Muscle layer of duodenum (tissue), 2 donors: Measurements from ENCODE around the gene FRMD8.

ENCODE experiments used
- H3K27ac ChIP-seq: one replicate; pipeline ENCODE4 v1.7.0; 2013; ENCODE audit warnings: mild to moderate bottlenecking, low read length
- H3K27me3 ChIP-seq: one replicate; pipeline ENCODE4 v1.7.0; 2013; ENCODE audit warnings: low read depth, mild to moderate bottlenecking, control low read depth, low read length
- H3K36me3 ChIP-seq, 2 donors: one replicate each; pipeline ENCODE4 v1.7.0; 2013; ENCODE audit warnings: low read length in 2 of 2, control low read depth in 1 of 2, mild to moderate bottlenecking in 1 of 2; ENCODE audit not compliant: insufficient read depth in 2 of 2, control insufficient read depth in 1 of 2
- H3K4me1 ChIP-seq, 2 donors: one replicate each; pipeline ENCODE4 v1.7.0; 2013; ENCODE audit warnings: low read length in 2 of 2, mild to moderate bottlenecking in 2 of 2, control low read depth in 1 of 2, moderate library complexity in 1 of 2; ENCODE audit not compliant: insufficient read depth in 2 of 2, control insufficient read depth in 1 of 2
- H3K4me3 ChIP-seq, 2 donors: one replicate each; pipeline ENCODE4 v1.7.0; 2013; ENCODE audit warnings: low read length in 2 of 2, low read depth in 1 of 2, mild to moderate bottlenecking in 1 of 2
- H3K9me3 ChIP-seq, 2 donors: one replicate each; pipeline ENCODE4 v1.7.0; 2013; ENCODE audit warnings: low read length in 2 of 2, control low read depth in 1 of 2, mild to moderate bottlenecking in 1 of 2; ENCODE audit not compliant: control insufficient read depth in 1 of 2
- donor health status: healthy.

The FRMD8 gene

GRCh38 chr11:65386307-65387140 is at the start of gene FRMD8:
FRMD8 (plus strand) TSS chr11:65386637; CDS start chr11:65387037, 400 bp downstream.
- Histone ChIP-seq H3K27me3 (no peaks in the 10 kb centered on the region), H3K4me3 (peak within 1 kb of the TSS; percentile 67 to 86), H3K4me1 (peaks cover 17 to 41% of the 10 kb centered on the region in 2 donors)

GRCh38 chr11:65338676-65339075 is 47.8 kb upstream of the FRMD8 start:
- Histone ChIP-seq H3K36me3 (peaks cover 33 to 36% of the 10 kb centered on the region in 2 donors), H3K4me1 (peaks cover 6 to 21% of the 10 kb centered on the region in 2 donors), H3K9me3 (no peaks in the 10 kb centered on the region), H3K27ac (no peak overlapping the region), H3K27me3 (no peaks in the 10 kb centered on the region), H3K4me3 (no peak overlapping the region)

More at GRCh38 chr11:65386307-65387140, at the start of gene FRMD8:
- H3K36me3 ChIP-seq, result peaks cover 5 to 13% of the 10 kb centered on the region in 2 donors
- no peaks in the 10 kb centered on the region for H3K9me3 ChIP-seq
- peak within 1 kb of the TSS; percentile 93 for H3K27ac ChIP-seq

- Histone ChIP-seq H3K36me3 (peaks cover 49 to 50% of the 10 kb centered on the region in 2 donors), H3K27ac (no peak overlapping the region), H3K9me3 (no peaks in the 10 kb centered on the region), H3K4me1 (peaks cover 2 to 11% of the 10 kb centered on the region in 2 donors), H3K27me3 (no peaks in the 10 kb centered on the region), H3K4me3 (no peak overlapping the region)
Measured at GRCh38 chr11:65340226-65340625, 46.2 kb upstream of the FRMD8 start.

GRCh38 chr11:65341856-65342255 is 44.6 kb upstream of the FRMD8 start:
- Histone ChIP-seq H3K4me1 (peaks cover 0 to 6% of the 10 kb centered on the region in 2 donors), H3K9me3 (no peaks in the 10 kb centered on the region), H3K27me3 (no peaks in the 10 kb centered on the region), H3K27ac (no peak overlapping the region), H3K36me3 (peaks cover 65% of the 10 kb centered on the region in 2 donors), H3K4me3 (no peak overlapping the region)

- Histone ChIP-seq H3K9me3 (no peaks in the 10 kb centered on the region), H3K27me3 (peaks cover 1% of the 10 kb centered on the region), H3K4me1 (peaks cover 9 to 16% of the 10 kb centered on the region in 2 donors), H3K36me3 (peaks cover 29 to 54% of the 10 kb centered on the region in 2 donors), H3K4me3 (no peak overlapping the region), H3K27ac (no peak overlapping the region)
Measured at GRCh38 chr11:65351511-65351910, 34.9 kb upstream of the FRMD8 start.

GRCh38 chr11:65352783-65353182 is 33.7 kb upstream of the FRMD8 start:
- no peaks in the 10 kb centered on the region for H3K9me3 ChIP-seq
- H3K4me1 ChIP-seq, result peaks cover 9 to 16% of the 10 kb centered on the region in 2 donors
- H3K27me3 ChIP-seq, result peaks cover 8% of the 10 kb centered on the region
- H3K36me3 ChIP-seq, result peaks cover 27 to 48% of the 10 kb centered on the region in 2 donors
- no peak overlapping the region for H3K4me3 ChIP-seq
- H3K27ac ChIP-seq, result no peak overlapping the region

GRCh38 chr11:65353376-65353775 is 33.1 kb upstream of the FRMD8 start:
- Histone ChIP-seq H3K4me3 (peak overlapping the region; percentile 74 to 77), H3K27me3 (peaks cover 8% of the 10 kb centered on the region), H3K36me3 (peaks cover 26 to 42% of the 10 kb centered on the region in 2 donors), H3K9me3 (no peaks in the 10 kb centered on the region), H3K27ac (no peak overlapping the region), H3K4me1 (peaks cover 9 to 16% of the 10 kb centered on the region in 2 donors)

- H3K27ac ChIP-seq, result peak overlapping the region; percentile 51
- no peaks in the 10 kb centered on the region for H3K9me3 ChIP-seq
- H3K36me3 ChIP-seq, result peaks cover 21 to 37% of the 10 kb centered on the region in 2 donors
- H3K4me3 ChIP-seq, result peak overlapping the region; percentile 74 to 77
- H3K27me3 ChIP-seq, result peaks cover 8% of the 10 kb centered on the region
- peaks cover 9 to 16% of the 10 kb centered on the region in 2 donors for H3K4me1 ChIP-seq
Measured at GRCh38 chr11:65353900-65354264, 32.6 kb upstream of the FRMD8 start.

GRCh38 chr11:65354265-65355012 is 32.0 kb upstream of the FRMD8 start, which contains the start of gene TIGD3:
TIGD3 (plus strand) TSS chr11:65354751; CDS start chr11:65355809, 1,058 bp downstream.
- peaks cover 9 to 16% of the 10 kb centered on the region in 2 donors for H3K4me1 ChIP-seq
- H3K4me3 ChIP-seq, result peak within 1 kb of the TSS; percentile 74 to 77
- peak within 1 kb of the TSS; percentile 51 for H3K27ac ChIP-seq
- peaks cover 8% of the 10 kb centered on the region for H3K27me3 ChIP-seq
- peaks cover 19 to 32% of the 10 kb centered on the region in 2 donors for H3K36me3 ChIP-seq
- no peaks in the 10 kb centered on the region for H3K9me3 ChIP-seq

- peak overlapping the region; percentile 61 to 74 for H3K4me3 ChIP-seq
- peaks cover 8% of the 10 kb centered on the region for H3K27me3 ChIP-seq
- no peaks in the 10 kb centered on the region for H3K9me3 ChIP-seq
- H3K27ac ChIP-seq, result no peak overlapping the region
- H3K4me1 ChIP-seq, result peaks cover 9 to 16% of the 10 kb centered on the region in 2 donors
- peaks cover 14 to 26% of the 10 kb centered on the region in 2 donors for H3K36me3 ChIP-seq
Measured at GRCh38 chr11:65355013-65355775, 31.2 kb upstream of the FRMD8 start.
